SK-N-SH (cell line): ENCODE results near the gene APRT. TPM values are rescaled to one million over a fixed set of nuclear protein-coding genes. Genes with fewer than 3 reads are reported as not detected.
A peak's percentile ranks its signal among the peaks of the same experiment; 100 is the strongest.
"Not testable (repeated sequence)": the region's sequence is repeated elsewhere in the genome, so short reads cannot be mapped to it uniquely, and the experiment has no call there.

Source experiments
- CTCF ChIA-PET: fragments of 300-600, 350-600 bp; formaldehyde crosslinking; extraction: SDS; loops from one replicate; lab custom pipeline; 2021; lab: Yijun Ruan, JAX
- POLR2A ChIA-PET: fragments of 350-600 bp; sonication (Branson Sonifier 250); formaldehyde crosslinking; extraction: SDS; loops from one replicate; lab custom pipeline; 2020; ENCODE audit warnings: antibody characterized with exemption, inconsistent platforms; lab: Yijun Ruan, JAX
- DNase-seq: peaks from one replicate; pipeline ENCODE4 v3.0.0; 2012
- H2AFZ ChIP-seq: fragments of 200-600 bp; sonication (generic); 2 replicates; pipeline ENCODE4 v1.8.1; 2016; ENCODE audit warnings: antibody characterized with exemption, mild to moderate bottlenecking, low read depth
- H3F3A ChIP-seq: fragments of 200-600 bp; sonication (generic); replicated peaks from 2 replicates; pipeline ENCODE3; 2016; ENCODE audit warnings: antibody characterized with exemption, mild to moderate bottlenecking; ENCODE audit not compliant: insufficient read depth
- H3K27ac ChIP-seq, 2 experiments: fragments of 200-500 bp in 1 of 2; fragments of 200-600 bp in 1 of 2; sonication (Bioruptor generic) in 1 of 2; sonication (generic), shearing (Covaris generic) in 1 of 2; 2 replicates each; pipeline versions ENCODE4 v1.5.1 to v1.6.1; 2014 to 2016; ENCODE audit warnings: low read depth in 2 of 2, inconsistent platforms in 1 of 2, low read length in 1 of 2, mild to moderate bottlenecking in 1 of 2, mixed read lengths in 1 of 2
- H3K27me3 ChIP-seq: fragments of 200-600 bp; sonication (generic), shearing (Covaris generic); 2 replicates; pipeline ENCODE4 v1.6.1; 2016; ENCODE audit warnings: mixed run types; ENCODE audit not compliant: insufficient read depth
- H3K36me3 ChIP-seq, 2 experiments: fragments of 200-500 bp in 1 of 2; fragments of 200-600 bp in 1 of 2; sonication (Bioruptor generic) in 1 of 2; sonication (generic) in 1 of 2; replicated peaks in 1 of 2; 2 replicates each; pipeline versions ENCODE3 to v1.5.1; 2014 to 2016; ENCODE audit warnings: low read length in 1 of 2, mild to moderate bottlenecking in 1 of 2; ENCODE audit not compliant: insufficient read depth in 2 of 2, control insufficient read depth in 1 of 2
- H3K4me1 ChIP-seq, 2 experiments: fragments of 200-500 bp in 1 of 2; fragments of 200-600 bp in 1 of 2; sonication (Bioruptor generic) in 1 of 2; sonication (generic), shearing (Covaris generic) in 1 of 2; 2 replicates each; pipeline versions ENCODE4 v1.5.1 to v1.6.1; 2014 to 2016; ENCODE audit warnings: low read depth in 1 of 2, low read length in 1 of 2, mixed run types in 1 of 2; ENCODE audit not compliant: insufficient read depth in 2 of 2, control insufficient read depth in 1 of 2
- H3K4me2 ChIP-seq: fragments of 200-600 bp; sonication (generic), shearing (Covaris generic); 2 replicates; pipeline ENCODE4 v1.6.1; 2017; ENCODE audit warnings: mixed run types
- H3K4me3 ChIP-seq, 2 experiments: fragments of 200-500 bp in 1 of 2; fragments of 200-600 bp in 1 of 2; sonication (Bioruptor generic) in 1 of 2; sonication (generic), shearing (Covaris generic) in 1 of 2; 2 replicates each; pipeline versions ENCODE4 v1.5.1 to v1.8.1; 2014 to 2016; ENCODE audit warnings: low read depth in 2 of 2, inconsistent platforms in 1 of 2, low read length in 1 of 2, mild to moderate bottlenecking in 1 of 2, mixed read lengths in 1 of 2, moderate library complexity in 1 of 2
- H3K79me2 ChIP-seq: fragments of 200-600 bp; sonication (generic); 2 replicates; pipeline ENCODE4 v1.8.1; 2017; ENCODE audit warnings: mild to moderate bottlenecking; ENCODE audit not compliant: insufficient read depth
- H3K9ac ChIP-seq: fragments of 200-600 bp; sonication (generic); 2 replicates; pipeline ENCODE4 v1.6.1; 2017; ENCODE audit warnings: mixed run types
- H3K9me2 ChIP-seq: fragments of 200-600 bp; sonication (generic); 2 replicates; pipeline ENCODE4 v1.6.1; 2017; ENCODE audit warnings: mixed run types
- H3K9me3 ChIP-seq: fragments of 200-600 bp; sonication (generic); 2 replicates; pipeline ENCODE4 v1.6.1; 2017; ENCODE audit warnings: mixed run types, mild to moderate bottlenecking, moderate library complexity
- H4K20me1 ChIP-seq: fragments of 200-600 bp; sonication (generic); 2 replicates; pipeline ENCODE4 v1.6.1; 2017; ENCODE audit warnings: mild to moderate bottlenecking, mixed run types; ENCODE audit not compliant: insufficient read depth
- CHD2 ChIP-seq: fragments of 150-350 bp; IDR thresholded peaks from 2 replicates; pipeline ENCODE4 v1.6.1; 2018; ENCODE audit warnings: low read length; ENCODE audit not compliant: partially characterized antibody
- ELF1 ChIP-seq: IDR thresholded peaks from 2 replicates; pipeline ENCODE4 v1.4.0; 2012
- EP300 ChIP-seq, 2 experiments: IDR thresholded peaks; 2 replicates each; pipeline versions ENCODE4 v1.4.0 to v1.6.1; 2012; ENCODE audit warnings: borderline replicate concordance in 1 of 2, low read depth in 1 of 2, low read length in 1 of 2
- FOSL2 ChIP-seq: IDR thresholded peaks from 2 replicates; pipeline ENCODE4 v1.4.0; 2012; ENCODE audit warnings: low read depth, mild to moderate bottlenecking, moderate library complexity, borderline replicate concordance
- FOXM1 ChIP-seq: IDR thresholded peaks from 2 replicates; pipeline ENCODE4 v1.4.0; 2012; ENCODE audit warnings: low read depth, mild to moderate bottlenecking
- GATA2 ChIP-seq: sonication (generic); formaldehyde crosslinking; IDR thresholded peaks from 2 replicates; pipeline ENCODE4 v1.5.0; 2020; ENCODE audit warnings: mild to moderate bottlenecking, missing genetic modification reagents
- JUND ChIP-seq: IDR thresholded peaks from 2 replicates; pipeline ENCODE4 v1.4.0; 2012
- MXI1 ChIP-seq: IDR thresholded peaks from 2 replicates; pipeline ENCODE4 v1.6.1; 2012; ENCODE audit warnings: mild to moderate bottlenecking, low read depth, low read length, improper control_type of control experiment
- SIN3A ChIP-seq: IDR thresholded peaks from 2 replicates; pipeline ENCODE4 v1.6.1; 2012; ENCODE audit warnings: low read depth, mild to moderate bottlenecking, low read length, moderate library complexity, borderline replicate concordance
- SMC3 ChIP-seq: IDR thresholded peaks from 2 replicates; pipeline ENCODE4 v1.6.1; 2012; ENCODE audit warnings: low read depth, low read length, improper control_type of control experiment
- TAF1 ChIP-seq: IDR thresholded peaks from 2 replicates; pipeline ENCODE4 v1.6.1; 2012; ENCODE audit warnings: low read depth, mild to moderate bottlenecking, low read length, moderate library complexity, borderline replicate concordance
- WGBS: methylation state at CpG from one replicate; pipeline ENCODE4 v1.1.6; 2017; ENCODE audit warnings: low lambda C conversion rate; 5-methylcytosine and 5-hydroxymethylcytosine counted together
- polyA plus RNA-seq, 3 experiments: library from polyadenylated mRNA; depleted of rRNA; stranded (reverse); fragments of >200 nt; gene quantifications; 2 replicates each; pipeline ENCODE4 v1.2.3, GENCODE V29; 2012
- TF ChIP-seq, protein P1 (sequence below): fragments of 150-350 bp; IDR thresholded peaks from 2 replicates; pipeline ENCODE4 v1.6.1; 2016; ENCODE audit warnings: mild to moderate bottlenecking, low read depth, low read length
- TF ChIP-seq, protein P2 (sequence below): IDR thresholded peaks from 2 replicates; pipeline ENCODE4; 2012
- TF ChIP-seq, protein P3 (sequence below): IDR thresholded peaks from 2 replicates; pipeline ENCODE4 v1.4.0; 2012; ENCODE audit warnings: low read depth, borderline replicate concordance
- TF ChIP-seq, protein P4 (sequence below): fragments of 150-350 bp; IDR thresholded peaks from 2 replicates; pipeline ENCODE4 v1.6.1; 2017; ENCODE audit warnings: antibody characterized with exemption, low read length, low read depth, borderline replicate concordance

APRT gene
- polyA plus RNA-seq, 1 of the 3 experiments (the other 2 are of a cell fraction) = 192 TPM

DNA sequence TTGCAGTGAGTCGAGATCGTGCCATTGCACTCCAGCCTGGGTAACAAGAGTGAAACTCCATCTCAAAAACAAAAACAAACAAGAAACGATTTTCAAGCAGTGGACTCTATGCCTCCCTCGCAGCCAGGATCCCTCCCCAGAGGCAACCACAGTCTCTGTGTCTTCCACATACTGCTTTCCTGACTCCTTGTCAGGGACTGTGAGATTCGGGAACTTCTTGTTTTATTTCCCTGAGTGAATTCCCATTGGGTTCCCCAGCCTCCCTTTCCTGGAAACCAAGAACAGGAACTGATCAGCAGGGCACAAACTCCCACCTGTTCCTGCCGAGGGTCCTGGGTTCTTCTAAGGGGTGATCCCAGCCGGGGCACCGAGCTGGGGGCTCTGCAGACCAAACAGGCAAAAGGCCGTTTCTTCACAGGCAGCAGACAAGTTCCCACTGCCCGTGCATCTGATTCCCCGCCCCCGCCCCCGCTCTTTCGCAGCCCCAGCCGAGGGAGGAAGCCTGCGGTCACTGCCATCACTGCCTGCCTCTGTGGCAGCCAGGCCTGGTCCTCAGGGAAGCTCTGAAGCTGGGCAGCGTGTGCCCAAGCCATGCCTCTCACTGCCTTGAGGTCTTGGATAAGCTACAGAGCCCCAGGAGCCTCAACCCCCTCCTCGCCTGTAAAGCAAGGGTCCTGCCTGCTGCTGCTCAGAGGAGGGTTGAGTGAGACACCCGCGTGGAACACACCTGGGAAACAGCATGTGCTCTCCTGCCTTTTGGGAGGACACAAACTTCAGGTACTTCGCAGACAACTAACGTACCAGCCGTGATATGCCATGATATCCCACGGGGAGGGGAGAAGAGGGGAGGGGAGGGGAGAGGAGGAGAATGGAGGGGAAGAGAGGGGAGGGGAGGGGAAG, 21.2 kb downstream of the APRT start:
- H3K9me3 ChIP-seq = no peaks in the 10 kb centered on the region
- no peaks in the 10 kb centered on the region; a peak in 1 of 4 replicates for H3K4me1 ChIP-seq
- peaks cover 5% of the 10 kb centered on the region for H3F3A ChIP-seq
- POLR2A ChIA-PET = no interaction called here
- H3K9ac ChIP-seq = no peak overlapping the region
- no peak overlapping the region for H3K4me3 ChIP-seq
- H3K9me2 ChIP-seq = no peaks in the 10 kb centered on the region
- H3K79me2 ChIP-seq = peaks cover 3% of the 10 kb centered on the region; the same call in 1 of the 2 replicates
- no peak overlapping the region for H3K27ac ChIP-seq
- TF ChIP-seq MXI1 = no peak
- peak overlapping the region; percentile 49; the same call in 1 of the 2 replicates for H2AFZ ChIP-seq
- H3K36me3 ChIP-seq = no peaks in the 10 kb centered on the region
- H4K20me1 ChIP-seq = no peaks in the 10 kb centered on the region
- 49% methylated on average over 14 of the region's 24 CpGs for WGBS
- DNase-seq = no peak
- H3K27me3 ChIP-seq = no peaks in the 10 kb centered on the region
- H3K4me2 ChIP-seq = no peak overlapping the region
- CTCF ChIA-PET = interaction anchor here (1.1 to 1.3 kb wide), 2 partner anchors 9 to 50 kb away, joined by 3 read pairs; no protein-coding TSS in a partner anchor

DNA sequence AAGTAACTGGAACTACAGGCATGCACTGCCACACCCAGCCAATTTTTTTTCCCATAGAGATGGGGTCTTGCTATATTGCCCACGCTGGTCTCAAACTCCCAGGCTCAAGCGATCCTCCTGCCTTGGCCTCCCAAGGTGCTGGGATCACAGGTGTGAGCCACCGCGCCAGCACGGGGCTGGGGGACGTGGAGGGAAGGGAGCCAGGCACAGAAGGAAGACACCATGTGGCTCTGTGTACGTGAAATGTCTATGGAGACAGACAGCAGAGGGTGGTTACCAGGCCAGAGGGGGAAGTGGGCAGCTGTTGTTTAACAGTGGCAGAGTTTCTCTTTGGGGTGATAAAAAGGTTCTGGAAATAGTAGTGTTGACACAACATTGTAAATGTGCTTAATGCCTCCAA, 22.1 kb downstream of the APRT start:
- Histone ChIP-seq H3K4me2 (no peak overlapping the region), H3K4me1 (no peaks in the 10 kb centered on the region; a peak in 1 of 4 replicates), H3K9me3 (no peaks in the 10 kb centered on the region), H3K4me3 (no peak overlapping the region), H3K79me2 (peaks cover 7% of the 10 kb centered on the region; the same call in 1 of the 2 replicates), H3F3A (peaks cover 5% of the 10 kb centered on the region), H3K27me3 (no peaks in the 10 kb centered on the region), H2AFZ (no peak overlapping the region), H3K36me3 (no peaks in the 10 kb centered on the region), H3K9ac (no peak overlapping the region), H3K9me2 (no peaks in the 10 kb centered on the region), H4K20me1 (no peaks in the 10 kb centered on the region), H3K27ac (no peak overlapping the region)
- DNase-seq = no peak
- POLR2A ChIA-PET = no interaction called here
- CTCF ChIA-PET = interaction anchor here (1.1 to 1.3 kb wide), 2 partner anchors 8 to 49 kb away, joined by 3 read pairs; no protein-coding TSS in a partner anchor
- TF ChIP-seq, protein P1, sequence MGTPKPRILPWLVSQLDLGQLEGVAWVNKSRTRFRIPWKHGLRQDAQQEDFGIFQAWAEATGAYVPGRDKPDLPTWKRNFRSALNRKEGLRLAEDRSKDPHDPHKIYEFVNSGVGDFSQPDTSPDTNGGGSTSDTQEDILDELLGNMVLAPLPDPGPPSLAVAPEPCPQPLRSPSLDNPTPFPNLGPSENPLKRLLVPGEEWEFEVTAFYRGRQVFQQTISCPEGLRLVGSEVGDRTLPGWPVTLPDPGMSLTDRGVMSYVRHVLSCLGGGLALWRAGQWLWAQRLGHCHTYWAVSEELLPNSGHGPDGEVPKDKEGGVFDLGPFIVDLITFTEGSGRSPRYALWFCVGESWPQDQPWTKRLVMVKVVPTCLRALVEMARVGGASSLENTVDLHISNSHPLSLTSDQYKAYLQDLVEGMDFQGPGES = no peak
- TF ChIP-seq ELF1 = no peak
- TF ChIP-seq, protein P2, sequence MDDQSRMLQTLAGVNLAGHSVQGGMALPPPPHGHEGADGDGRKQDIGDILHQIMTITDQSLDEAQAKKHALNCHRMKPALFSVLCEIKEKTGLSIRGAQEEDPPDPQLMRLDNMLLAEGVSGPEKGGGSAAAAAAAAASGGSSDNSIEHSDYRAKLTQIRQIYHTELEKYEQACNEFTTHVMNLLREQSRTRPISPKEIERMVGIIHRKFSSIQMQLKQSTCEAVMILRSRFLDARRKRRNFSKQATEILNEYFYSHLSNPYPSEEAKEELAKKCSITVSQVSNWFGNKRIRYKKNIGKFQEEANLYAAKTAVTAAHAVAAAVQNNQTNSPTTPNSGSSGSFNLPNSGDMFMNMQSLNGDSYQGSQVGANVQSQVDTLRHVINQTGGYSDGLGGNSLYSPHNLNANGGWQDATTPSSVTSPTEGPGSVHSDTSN = no peak
- TF ChIP-seq, protein P3, sequence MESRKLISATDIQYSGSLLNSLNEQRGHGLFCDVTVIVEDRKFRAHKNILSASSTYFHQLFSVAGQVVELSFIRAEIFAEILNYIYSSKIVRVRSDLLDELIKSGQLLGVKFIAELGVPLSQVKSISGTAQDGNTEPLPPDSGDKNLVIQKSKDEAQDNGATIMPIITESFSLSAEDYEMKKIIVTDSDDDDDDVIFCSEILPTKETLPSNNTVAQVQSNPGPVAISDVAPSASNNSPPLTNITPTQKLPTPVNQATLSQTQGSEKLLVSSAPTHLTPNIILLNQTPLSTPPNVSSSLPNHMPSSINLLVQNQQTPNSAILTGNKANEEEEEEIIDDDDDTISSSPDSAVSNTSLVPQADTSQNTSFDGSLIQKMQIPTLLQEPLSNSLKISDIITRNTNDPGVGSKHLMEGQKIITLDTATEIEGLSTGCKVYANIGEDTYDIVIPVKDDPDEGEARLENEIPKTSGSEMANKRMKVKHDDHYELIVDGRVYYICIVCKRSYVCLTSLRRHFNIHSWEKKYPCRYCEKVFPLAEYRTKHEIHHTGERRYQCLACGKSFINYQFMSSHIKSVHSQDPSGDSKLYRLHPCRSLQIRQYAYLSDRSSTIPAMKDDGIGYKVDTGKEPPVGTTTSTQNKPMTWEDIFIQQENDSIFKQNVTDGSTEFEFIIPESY = no peak
- no peak for TF ChIP-seq TAF1
- no peak for TF ChIP-seq GATA2 (CRISPR knock-in tag)
- TF ChIP-seq EP300 (IDR thresholded peaks at IDR 0.05; ENCODE audit: borderline replicate concordance in 1 of 2, low read depth in 1 of 2, low read length in 1 of 2) = no peak
- TF ChIP-seq SIN3A = no peak
- no peak for TF ChIP-seq SMC3
- TF ChIP-seq JUND = no peak
- TF ChIP-seq, protein P4, sequence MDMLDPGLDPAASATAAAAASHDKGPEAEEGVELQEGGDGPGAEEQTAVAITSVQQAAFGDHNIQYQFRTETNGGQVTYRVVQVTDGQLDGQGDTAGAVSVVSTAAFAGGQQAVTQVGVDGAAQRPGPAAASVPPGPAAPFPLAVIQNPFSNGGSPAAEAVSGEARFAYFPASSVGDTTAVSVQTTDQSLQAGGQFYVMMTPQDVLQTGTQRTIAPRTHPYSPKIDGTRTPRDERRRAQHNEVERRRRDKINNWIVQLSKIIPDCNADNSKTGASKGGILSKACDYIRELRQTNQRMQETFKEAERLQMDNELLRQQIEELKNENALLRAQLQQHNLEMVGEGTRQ = no peak
- no peak for TF ChIP-seq FOXM1
- TF ChIP-seq CHD2 = no peak
- no peak for TF ChIP-seq FOSL2
- WGBS = 84% methylated on average over 5 of the region's 7 CpGs

DNA sequence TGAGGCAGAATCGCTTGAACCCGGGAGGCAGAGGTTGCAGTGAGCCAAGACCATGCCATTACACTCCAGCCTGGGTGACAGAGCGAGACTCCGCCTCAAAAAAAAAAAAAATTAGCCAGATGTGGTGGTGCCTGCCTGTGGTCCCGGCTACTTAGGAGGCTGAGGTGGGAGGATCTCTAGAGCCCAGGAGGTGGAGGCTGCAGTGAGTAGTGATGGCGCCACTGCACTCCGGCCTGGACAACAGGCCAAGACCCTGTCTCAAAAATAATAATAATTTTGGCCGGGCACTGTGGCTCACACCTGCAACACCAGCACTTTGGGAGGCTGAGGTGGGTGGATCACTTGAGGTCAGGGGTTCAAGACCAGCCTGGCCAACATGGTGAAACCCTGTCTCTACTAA, 23.0 kb downstream of the APRT start:
- H3K36me3 ChIP-seq, H3K27ac ChIP-seq, H3K27me3 ChIP-seq, H3K9me2 ChIP-seq, H2AFZ ChIP-seq, H4K20me1 ChIP-seq, H3K9me3 ChIP-seq, H3K4me1 ChIP-seq, DNase-seq, H3F3A ChIP-seq, POLR2A ChIA-PET, H3K9ac ChIP-seq, H3K4me2 ChIP-seq, H3K4me3 ChIP-seq: not testable (repeated sequence)
- CTCF ChIA-PET = interaction anchor here (1.4 kb wide), 1 partner anchor 35 kb away, joined by 3 read pairs; no protein-coding TSS in a partner anchor
- peaks cover 15% of the 10 kb centered on the region for H3K79me2 ChIP-seq
- WGBS = 83% methylated on average over 7 of the region's 8 CpGs
